Measurements from ENCODE around the gene EPS8L1.

The EPS8L1 gene

DNA sequence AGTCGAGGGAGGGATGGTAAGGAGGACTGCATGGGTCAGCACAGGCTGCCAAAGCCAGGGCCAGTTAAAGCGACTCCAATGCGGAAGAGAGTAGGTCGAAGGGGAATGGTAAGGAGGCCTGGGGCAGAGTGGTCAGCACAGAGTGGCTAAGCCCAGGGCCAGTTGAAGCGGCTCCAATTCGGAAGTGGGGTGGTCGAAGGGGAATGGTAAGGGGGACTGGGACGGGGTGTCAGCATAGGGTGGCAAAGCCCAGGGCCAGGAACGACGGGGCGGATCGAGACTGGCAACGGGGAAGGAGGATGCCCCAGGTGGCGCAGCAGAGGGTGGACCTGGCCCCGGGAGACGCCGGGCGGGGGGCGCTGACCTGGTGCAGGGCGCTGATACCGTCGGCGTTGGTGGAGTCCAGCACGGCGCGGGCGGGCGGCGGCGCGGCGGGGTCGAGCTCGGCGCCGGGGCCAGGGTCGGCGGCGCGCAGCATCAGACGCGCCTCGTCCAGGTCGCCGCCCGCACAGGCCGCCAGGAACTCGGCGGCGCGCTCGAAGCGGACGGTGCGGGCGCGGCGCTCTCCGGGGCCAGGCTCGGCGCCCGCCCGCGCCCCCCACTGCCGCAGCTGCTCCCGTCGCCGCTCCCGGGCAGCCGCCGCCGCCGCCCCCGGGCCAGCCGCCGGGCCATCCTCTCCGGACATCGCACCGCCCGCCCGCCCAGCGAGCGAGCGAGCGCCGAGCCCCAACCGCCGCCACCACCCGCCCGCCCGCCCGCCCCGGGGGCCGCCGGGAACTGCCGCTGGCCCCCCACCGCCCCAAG, 41.4 kb downstream of the EPS8L1 start, which contains the start of gene PPP1R12C:
Gene PPP1R12C, minus strand, starts transcription at position 779 of the 804 bp plus-strand sequence. Its CDS starts 94 bp downstream, at position 685.
- no peak for DNase-seq

DNA sequence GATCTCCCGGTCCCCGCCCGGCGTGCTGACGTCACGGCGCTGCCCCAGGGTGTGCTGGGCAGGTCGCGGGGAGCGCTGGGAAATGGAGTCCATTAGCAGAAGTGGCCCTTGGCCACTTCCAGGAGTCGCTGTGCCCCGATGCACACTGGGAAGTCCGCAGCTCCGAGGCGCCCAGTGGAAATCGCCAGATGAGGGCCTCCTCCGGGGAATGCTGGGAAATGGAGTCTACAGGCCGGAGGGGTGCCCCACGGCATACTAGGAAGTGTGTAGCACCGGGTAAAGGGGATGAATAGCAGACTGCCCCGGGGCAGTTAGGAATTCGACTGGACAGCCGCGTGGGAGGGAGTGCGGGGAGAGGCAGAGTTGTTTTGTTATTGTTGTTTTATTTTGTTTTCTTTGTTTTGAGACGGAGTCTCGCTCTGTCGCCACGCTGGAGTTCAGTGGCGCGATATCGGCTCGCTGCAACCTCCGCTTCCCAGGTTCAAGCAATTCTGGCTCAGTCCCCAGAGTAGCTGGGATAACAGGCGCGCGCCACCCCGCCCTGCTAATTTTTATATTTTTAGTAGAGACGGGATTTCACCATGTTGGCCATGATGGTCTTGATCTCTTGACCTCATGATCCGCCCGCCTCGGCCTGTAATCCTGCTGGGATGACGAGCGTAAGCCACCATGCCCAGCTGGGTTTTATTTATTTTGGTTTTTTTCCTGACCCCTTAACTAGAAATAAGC, 42.2 kb downstream of the EPS8L1 start:
- peak; percentile 99 for DNase-seq

DNA sequence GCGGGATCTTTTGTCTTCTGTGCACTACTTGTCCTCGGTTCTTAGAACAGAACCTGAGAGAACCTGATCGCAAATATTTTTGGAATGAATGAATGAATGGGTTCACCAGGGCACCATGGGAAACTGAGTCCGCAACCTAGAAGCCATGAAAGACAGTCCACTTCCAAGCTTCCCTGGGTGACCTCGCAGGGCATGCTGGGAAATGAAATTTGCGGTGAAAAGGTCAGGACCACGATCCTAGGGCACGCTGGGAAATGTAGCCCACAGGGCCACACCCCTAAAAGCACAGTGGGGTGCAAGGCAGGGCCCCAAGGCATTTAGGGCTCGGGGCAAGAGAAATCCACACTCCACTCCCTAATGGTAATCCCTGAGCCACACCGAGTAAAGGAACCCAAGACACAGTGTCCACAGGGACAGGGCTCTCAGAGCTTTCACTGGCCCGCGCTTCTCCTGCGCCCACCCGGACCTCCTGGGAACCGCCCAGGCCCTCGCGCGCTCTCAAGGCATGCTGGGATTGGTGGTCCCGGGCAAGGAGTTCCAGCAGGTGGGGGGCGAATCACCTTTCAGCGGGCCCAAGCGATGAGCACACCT, 42.8 kb downstream of the EPS8L1 start:
- DNase-seq = no peak

DNA sequence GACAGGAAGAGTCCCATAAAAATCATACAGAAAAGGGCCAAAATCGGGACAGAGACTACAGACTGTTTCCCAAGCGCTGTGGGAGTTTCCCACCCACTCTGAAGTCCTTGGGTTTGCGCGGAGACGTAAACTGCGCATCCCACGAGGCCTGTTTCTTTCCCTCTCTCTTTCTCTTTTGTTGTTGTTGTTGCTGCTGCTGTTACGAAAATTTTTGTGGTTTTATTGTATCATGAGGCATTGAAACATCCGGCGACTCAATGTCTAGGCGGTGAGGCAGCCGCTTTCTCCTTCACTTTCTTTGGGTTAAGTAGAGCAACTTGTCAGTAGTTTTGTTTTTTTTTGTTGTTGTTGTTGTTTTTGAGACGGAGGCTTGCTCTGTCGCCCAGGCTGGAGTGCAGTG, 43.4 kb downstream of the EPS8L1 start:
- no peak for DNase-seq

DNA sequence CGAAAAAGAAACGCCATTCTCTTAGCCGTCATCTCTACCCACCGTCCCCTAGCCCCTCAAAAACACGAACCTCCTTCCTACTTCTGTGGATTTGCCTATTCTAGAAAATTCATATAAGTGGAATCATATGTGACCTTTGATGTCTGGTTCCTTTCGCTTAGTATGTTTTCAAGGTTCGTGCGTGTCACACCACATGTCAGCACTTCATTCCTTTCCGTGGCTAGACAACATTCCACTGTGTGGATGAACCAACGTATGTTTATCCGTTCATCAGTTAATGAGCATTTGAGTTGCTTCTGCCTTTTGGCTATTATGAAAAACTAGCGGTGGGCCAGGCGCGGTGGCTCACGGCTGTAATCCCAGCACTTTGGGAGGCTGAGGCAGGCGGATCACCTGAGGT, 55.8 kb downstream of the EPS8L1 start:
- no peak for DNase-seq

DNA sequence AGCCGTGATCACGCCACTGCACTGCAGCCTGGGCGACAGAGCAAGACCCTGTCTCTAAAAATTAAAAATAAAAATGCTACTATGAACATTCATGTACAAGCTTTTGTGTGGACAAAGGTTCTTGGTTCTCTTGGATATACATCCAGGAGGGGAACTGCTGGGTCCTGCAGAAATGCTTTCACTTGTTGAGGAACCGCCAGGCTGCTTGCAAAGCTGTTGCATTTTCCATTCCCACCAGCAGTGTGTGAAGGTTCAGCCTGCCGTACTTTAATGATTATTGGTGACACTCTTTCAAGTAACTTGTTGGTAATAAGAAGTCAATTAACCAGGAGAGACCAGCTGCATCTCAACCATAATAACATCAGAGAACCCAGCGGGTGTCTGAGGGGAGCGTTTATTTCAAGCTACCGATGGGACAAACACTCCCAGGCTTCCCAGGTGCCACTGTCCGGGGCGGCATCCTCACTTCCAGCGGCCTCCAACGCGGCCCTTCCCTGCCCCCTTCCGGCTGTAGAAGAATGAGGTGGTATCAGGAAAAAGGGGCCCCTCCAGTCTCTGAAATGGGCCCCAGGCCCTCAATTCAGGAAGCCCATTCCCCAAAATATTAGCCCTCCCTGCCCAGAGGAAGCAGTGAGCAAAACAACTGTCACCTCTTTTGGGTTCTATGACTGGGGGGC, 56.9 kb downstream of the EPS8L1 start:
- DNase-seq = no peak

DNA sequence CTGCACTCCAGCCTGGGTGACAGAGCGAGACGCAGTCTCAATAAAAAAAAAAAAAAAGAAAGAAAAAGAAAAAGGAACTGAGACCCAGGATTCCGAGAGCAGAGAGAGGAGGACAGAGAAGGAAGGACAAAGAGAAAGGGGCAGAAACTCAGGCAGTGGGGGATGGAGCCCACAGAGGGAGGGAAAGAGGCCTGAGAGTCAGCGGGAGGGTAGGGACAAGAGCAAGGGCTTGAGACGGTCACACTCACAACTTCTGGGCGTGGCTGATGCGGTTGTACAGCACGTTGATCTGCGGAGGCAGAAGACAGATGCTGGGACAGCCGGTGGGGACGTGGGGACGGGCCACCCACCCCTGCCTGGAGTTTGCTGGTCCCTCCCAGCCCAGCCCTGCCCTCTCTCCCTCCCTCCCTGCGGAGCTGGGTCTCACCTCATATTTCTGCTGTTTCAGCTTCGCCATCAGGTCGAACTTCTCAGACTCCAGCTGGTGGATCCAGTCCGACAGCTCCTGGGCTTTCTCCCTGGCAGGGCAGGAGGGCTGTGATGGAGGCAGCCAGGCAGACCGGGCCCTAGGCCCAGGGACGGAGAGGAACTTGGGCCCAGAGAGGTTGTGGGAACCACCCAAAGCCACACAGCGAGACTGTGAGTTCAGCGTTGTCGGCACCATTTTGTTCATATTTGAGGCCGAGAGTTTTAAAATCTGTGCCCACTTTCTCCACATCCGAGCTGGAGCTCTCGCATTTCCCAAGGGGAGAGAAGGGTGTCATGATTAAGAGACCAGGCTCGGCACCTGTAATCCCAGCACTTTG, 58.2 kb downstream of the EPS8L1 start:
- DNase-seq = no peak

DNA sequence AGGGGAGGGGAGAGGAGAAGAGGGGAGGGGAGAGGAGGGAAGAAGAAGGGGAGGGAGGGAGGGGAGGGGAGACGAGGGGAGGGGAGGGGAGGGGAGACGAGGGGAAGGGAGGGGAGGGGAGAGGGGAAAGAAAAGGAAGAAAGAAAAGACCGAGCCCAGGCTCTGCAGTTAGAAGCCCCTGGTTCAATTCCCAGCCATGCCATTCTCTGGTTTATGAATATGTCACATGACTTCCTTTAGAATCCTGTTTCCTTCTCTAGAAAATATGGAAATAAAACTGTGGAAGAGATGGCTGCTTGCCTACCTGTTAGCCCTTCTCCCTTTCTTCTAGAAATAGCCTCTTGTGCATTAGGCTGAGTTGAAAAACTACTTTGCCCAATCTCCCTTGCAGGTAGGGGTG, 59.1 kb downstream of the EPS8L1 start:
- DNase-seq = no peak

DNA sequence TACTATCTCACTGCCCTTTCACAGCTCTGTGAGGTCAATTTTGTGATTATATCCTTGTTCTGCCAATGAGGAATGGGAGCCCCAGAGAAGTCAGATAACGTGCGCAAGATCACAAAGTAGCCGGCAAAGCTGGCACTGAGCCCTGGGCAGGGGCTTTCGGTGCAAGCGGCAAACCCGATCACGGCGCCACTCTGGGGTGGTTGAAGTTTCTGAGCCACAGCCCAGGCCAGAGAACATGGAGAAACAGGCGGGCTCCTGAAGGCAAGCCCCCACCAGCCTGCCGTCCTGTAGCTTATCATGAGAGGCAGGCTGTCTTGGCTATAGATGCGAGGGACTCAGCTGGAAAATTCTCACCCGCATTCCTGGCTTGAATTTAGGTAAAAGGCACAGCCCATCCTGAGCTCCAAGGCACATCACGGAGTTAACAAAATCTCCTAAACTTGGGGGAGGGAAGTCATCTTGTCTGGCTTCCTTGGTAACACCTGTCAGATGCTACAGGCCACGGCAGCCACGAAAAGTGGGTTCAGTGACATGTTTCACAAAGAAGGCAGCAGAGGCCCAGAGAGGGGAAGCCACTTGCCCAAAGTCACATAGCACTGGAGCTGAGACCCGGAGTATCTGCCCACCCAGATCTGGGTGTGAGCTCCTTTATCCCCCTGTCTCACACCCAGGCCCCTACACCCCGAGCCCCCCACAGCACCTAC, 60.9 kb downstream of the EPS8L1 start:
- no peak for DNase-seq
